SJSA1 (cell line): ENCODE data around the gene TNC. TPM values are rescaled to one million over a fixed set of nuclear protein-coding genes. Genes with fewer than 3 reads are reported as not detected.
A peak's percentile ranks its signal among the peaks of the same experiment; 100 is the strongest.

Source experiments
- DNase-seq, 2 experiments: peaks; one replicate each; pipeline ENCODE4 v3.0.0-alpha.2; 2015 to 2020; ENCODE audit warnings: low spot score in 2 of 2, low read depth in 1 of 2
- H3K27ac ChIP-seq: fragments of 250-450 bp; sonication (Bioruptor Pico); 2 replicates; pipeline ENCODE4 v1.5.1; 2020; ENCODE audit warnings: mild to moderate bottlenecking, moderate library complexity
- H3K27me3 ChIP-seq: fragments of 250-450 bp; sonication (Bioruptor Pico); replicated peaks from 2 replicates; pipeline ENCODE4 v1.5.1; 2020; ENCODE audit warnings: mild to moderate bottlenecking, moderate library complexity
- H3K36me3 ChIP-seq: fragments of 250-450 bp; sonication (Bioruptor Pico); 2 replicates; pipeline ENCODE4 v1.5.1; 2020; ENCODE audit warnings: mild to moderate bottlenecking
- H3K4me1 ChIP-seq: fragments of 250-450 bp; sonication (Bioruptor Pico); replicated peaks from 2 replicates; pipeline ENCODE4 v1.6.1; 2021; ENCODE audit warnings: mild to moderate bottlenecking
- H3K4me3 ChIP-seq: fragments of 250-450 bp; sonication (Bioruptor Pico); 2 replicates; pipeline ENCODE4 v1.5.1; 2020; ENCODE audit warnings: mild to moderate bottlenecking
- H3K9me3 ChIP-seq: fragments of 250-450 bp; sonication (Bioruptor Pico); replicated peaks from 2 replicates; pipeline ENCODE4 v1.5.1; 2020; ENCODE audit warnings: mild to moderate bottlenecking
- total RNA-seq: library from RNA; depleted of rRNA; stranded (reverse); fragments of >200 nt; shearing (Covaris generic); gene quantifications from 2 replicates; pipeline ENCODE4 v1.2.3, GENCODE V29; 2014

Gene TNC
- total RNA-seq, 1 experiment from 2014 or later = 37.6 TPM

- no peak for DNase-seq
- Histone ChIP-seq H3K36me3 (no peaks in the 10 kb centered on the region), H3K27ac (no peak overlapping the region), H3K9me3 (no peaks in the 10 kb centered on the region), H3K27me3 (no peaks in the 10 kb centered on the region), H3K4me3 (no peak overlapping the region), H3K4me1 (peaks cover 9% of the 10 kb centered on the region; the same call in 1 of the 2 replicates)
Measured at GRCh38 chr9:114998326-114998725, 119.6 kb downstream of the TNC start.

DNA sequence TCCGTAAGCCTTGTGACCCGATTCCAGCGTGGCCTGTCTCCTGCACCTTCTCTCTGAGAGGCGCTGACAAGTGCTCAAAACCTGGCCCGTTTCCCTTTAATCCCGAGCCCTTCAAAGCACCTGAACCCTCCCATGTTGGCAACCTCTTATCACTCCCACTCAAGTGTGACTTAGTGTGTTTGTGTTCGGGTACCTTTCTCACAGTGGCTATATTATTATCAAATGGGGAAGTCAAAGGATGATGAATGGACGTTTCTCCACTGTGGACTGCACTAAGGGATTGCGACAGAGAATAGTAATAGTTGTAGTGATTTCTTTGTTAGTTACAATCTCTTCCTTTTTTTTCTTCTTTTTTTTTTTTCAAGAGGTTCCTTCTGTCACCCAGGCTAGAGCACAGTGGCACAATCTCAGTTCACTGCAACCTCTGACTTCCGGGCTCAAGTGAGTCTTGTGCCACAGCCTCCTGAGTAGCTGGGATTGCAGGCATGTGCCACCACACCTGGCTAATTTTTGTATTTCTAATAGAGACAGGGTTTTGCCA is 122.2 kb downstream of the TNC start:
- H3K4me3 ChIP-seq = no peak overlapping the region
- H3K36me3 ChIP-seq = no peaks in the 10 kb centered on the region
- no peak for DNase-seq
- peaks cover 9% of the 10 kb centered on the region; the same call in 1 of the 2 replicates for H3K4me1 ChIP-seq
- 0 out of 2 replicates have a peak, but pooled peaks cover 3% of the 10 kb centered on the region for H3K27me3 ChIP-seq
- no peaks in the 10 kb centered on the region for H3K9me3 ChIP-seq
- no peak overlapping the region for H3K27ac ChIP-seq

DNA sequence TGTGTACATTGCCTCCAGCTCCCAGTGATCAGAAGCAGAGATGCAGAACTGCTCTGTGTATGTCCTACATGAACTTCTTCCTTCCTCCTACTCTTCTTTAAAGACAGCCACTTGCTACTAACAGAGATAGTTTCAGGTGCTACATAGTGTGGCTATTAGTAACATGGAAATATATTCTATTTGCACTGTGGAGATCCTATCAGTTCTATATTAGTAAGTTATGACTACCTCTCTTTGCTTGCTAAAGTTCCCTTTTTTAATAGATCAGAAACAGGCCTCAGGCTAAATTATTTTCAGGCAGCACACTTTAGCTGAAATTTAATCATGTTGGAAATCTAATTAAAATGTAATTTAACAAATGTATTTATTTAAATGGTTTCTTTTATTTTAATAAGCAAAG is 123.2 kb downstream of the TNC start:
- Histone ChIP-seq H3K4me3 (no peak overlapping the region), H3K27me3 (0 out of 2 replicates have a peak, but pooled peaks cover 3% of the 10 kb centered on the region), H3K36me3 (no peaks in the 10 kb centered on the region), H3K4me1 (peaks cover under 1% of the 10 kb centered on the region; the same call in 1 of the 2 replicates), H3K9me3 (no peaks in the 10 kb centered on the region), H3K27ac (no peak overlapping the region)
- no peak for DNase-seq

DNA sequence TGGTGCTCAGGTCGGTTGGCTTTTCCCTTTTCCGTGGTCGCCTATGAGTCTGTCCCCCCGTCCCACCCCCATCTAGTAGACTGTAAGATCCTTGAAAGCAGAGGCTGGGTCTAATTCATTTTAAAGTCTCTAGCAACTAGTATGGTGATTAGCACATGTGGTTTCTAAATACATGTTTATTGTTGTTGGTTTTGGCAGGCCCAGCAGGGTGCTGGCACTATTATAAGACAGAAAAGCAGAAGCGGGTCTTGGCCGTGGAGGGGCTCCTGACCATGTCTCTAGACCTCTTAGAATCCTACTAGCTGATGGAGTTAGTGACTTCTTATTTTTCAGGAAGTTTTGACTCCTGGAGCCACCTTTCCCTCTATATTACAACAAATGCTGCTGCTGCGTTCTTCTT is 126.1 kb downstream of the TNC start:
- Histone ChIP-seq H3K9me3 (no peaks in the 10 kb centered on the region), H3K4me3 (no peak overlapping the region), H3K4me1 (no peaks in the 10 kb centered on the region), H3K36me3 (no peaks in the 10 kb centered on the region), H3K27ac (no peak overlapping the region), H3K27me3 (0 out of 2 replicates have a peak, but pooled peaks cover 3% of the 10 kb centered on the region)
- DNase-seq = no peak

- H3K4me1 ChIP-seq = no peaks in the 10 kb centered on the region
- 0 out of 2 replicates have a peak, but pooled peaks cover 3% of the 10 kb centered on the region for H3K27me3 ChIP-seq
- H3K9me3 ChIP-seq = no peaks in the 10 kb centered on the region
- no peak overlapping the region for H3K27ac ChIP-seq
- no peak overlapping the region for H3K4me3 ChIP-seq
- no peaks in the 10 kb centered on the region for H3K36me3 ChIP-seq
- no peak for DNase-seq
Measured at GRCh38 chr9:114990901-114991300, 127.1 kb downstream of the TNC start.

- H3K36me3 ChIP-seq = no peaks in the 10 kb centered on the region
- H3K27me3 ChIP-seq = 0 out of 2 replicates have a peak, but pooled peaks cover 3% of the 10 kb centered on the region
- DNase-seq = no peak
- H3K27ac ChIP-seq = no peak overlapping the region
- no peaks in the 10 kb centered on the region for H3K4me1 ChIP-seq
- no peak overlapping the region for H3K4me3 ChIP-seq
- no peaks in the 10 kb centered on the region for H3K9me3 ChIP-seq
Measured at GRCh38 chr9:114989600-114990410, 128.2 kb downstream of the TNC start.

GRCh38 chr9:114988962-114989599 is 128.9 kb downstream of the TNC start:
- Histone ChIP-seq H3K27me3 (0 out of 2 replicates have a peak, but pooled peaks cover 3% of the 10 kb centered on the region), H3K36me3 (no peaks in the 10 kb centered on the region), H3K4me3 (no peak overlapping the region), H3K9me3 (no peaks in the 10 kb centered on the region), H3K4me1 (no peaks in the 10 kb centered on the region), H3K27ac (no peak overlapping the region)
- DNase-seq = no peak

- no peaks in the 10 kb centered on the region for H3K4me1 ChIP-seq
- H3K9me3 ChIP-seq = no peaks in the 10 kb centered on the region
- H3K36me3 ChIP-seq = no peaks in the 10 kb centered on the region
- 0 out of 2 replicates have a peak, but pooled peaks cover 3% of the 10 kb centered on the region for H3K27me3 ChIP-seq
- H3K27ac ChIP-seq = no peak overlapping the region
- H3K4me3 ChIP-seq = no peak overlapping the region
- no peak for DNase-seq
Measured at GRCh38 chr9:114987116-114987515, 130.8 kb downstream of the TNC start.

GRCh38 chr9:114985959-114986501 is 131.9 kb downstream of the TNC start:
- Histone ChIP-seq H3K27me3 (no peaks in the 10 kb centered on the region), H3K4me3 (no peak overlapping the region)

DNA sequence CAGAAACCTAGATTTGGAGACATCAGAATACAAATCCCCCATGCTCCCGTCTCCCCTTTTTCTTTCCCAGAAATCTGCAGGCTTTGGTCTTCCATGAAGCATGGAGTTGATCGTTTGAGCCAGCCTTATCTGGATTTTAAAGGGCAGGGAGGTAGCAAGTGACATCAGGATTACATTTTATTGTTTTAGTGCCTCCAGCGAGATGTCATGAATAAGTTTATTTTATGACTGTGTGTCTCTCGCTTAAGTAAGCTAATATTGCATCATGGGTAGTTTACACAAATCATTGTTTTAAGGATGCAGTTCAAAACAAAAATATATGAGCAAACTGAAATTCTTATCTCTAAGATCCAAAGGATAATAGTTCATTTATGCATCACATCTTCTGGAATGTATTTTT is 136.9 kb downstream of the TNC start:
- H3K27me3 ChIP-seq = no peaks in the 10 kb centered on the region
- peaks cover 10% of the 10 kb centered on the region; the same call in 1 of the 2 replicates for H3K4me1 ChIP-seq
- H3K36me3 ChIP-seq = no peaks in the 10 kb centered on the region
- DNase-seq = peak in 1 of 2 experiments; percentile 46
- no peak overlapping the region for H3K27ac ChIP-seq
- H3K4me3 ChIP-seq = no peak overlapping the region
- H3K9me3 ChIP-seq = no peaks in the 10 kb centered on the region

More at GRCh38 chr9:114985959-114986501, 131.9 kb downstream of the TNC start:
- Histone ChIP-seq H3K27ac (no peak overlapping the region), H3K4me1 (peaks cover 5% of the 10 kb centered on the region; the same call in 1 of the 2 replicates), H3K36me3 (no peaks in the 10 kb centered on the region), H3K9me3 (no peaks in the 10 kb centered on the region)
- no peak for DNase-seq

GRCh38 chr9:114973216-114973615 is 144.7 kb downstream of the TNC start:
- no peaks in the 10 kb centered on the region for H3K9me3 ChIP-seq
- DNase-seq = no peak
- no peak overlapping the region for H3K4me3 ChIP-seq
- no peaks in the 10 kb centered on the region for H3K36me3 ChIP-seq
- H3K27ac ChIP-seq = no peak overlapping the region
- no peaks in the 10 kb centered on the region for H3K27me3 ChIP-seq
- peaks cover 11% of the 10 kb centered on the region for H3K4me1 ChIP-seq

DNA sequence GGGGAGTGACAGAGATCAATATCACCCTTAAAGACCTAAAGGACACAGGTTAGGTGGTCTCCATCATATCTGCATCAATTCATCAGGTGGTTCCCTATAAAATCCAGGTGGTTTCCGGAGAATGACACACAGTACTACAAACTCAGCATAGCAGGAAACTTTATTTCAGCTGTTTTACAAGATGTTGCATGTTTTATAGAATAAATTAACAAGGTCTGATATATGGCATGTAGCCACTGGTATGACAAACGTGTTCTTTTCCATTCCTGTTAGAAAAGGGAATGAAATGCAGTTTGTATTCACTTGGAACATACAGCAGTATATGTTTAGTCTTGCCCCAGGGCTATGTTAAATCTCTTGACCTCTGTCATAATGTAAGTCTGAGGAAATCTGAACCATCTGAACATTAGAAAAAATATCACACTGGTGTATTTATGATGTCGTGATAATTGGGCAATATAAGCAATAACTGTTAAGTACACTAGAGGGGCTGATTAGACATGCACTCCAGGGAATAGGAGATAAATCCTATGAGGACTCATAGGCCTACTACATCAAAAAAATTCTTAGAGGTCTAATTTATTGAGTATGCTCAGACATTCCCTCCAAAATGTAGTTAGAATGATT is 145.3 kb downstream of the TNC start:
- no peak overlapping the region for H3K27ac ChIP-seq

More for the DNA sequence above, 145.3 kb downstream of the TNC start:
- no peaks in the 10 kb centered on the region for H3K36me3 ChIP-seq
- no peaks in the 10 kb centered on the region for H3K9me3 ChIP-seq
- H3K4me1 ChIP-seq = peaks cover 11% of the 10 kb centered on the region
- no peak overlapping the region for H3K4me3 ChIP-seq
- no peak for DNase-seq
- no peaks in the 10 kb centered on the region for H3K27me3 ChIP-seq
